ENCODE data around the gene ILDR1. TPM values are rescaled to one million over a fixed set of nuclear protein-coding genes. Genes with fewer than 3 reads are reported as not detected.

Gene ILDR1
- total and polyA plus RNA-seq, 2 experiments from 2014 or later: 0.66 to 0.97 TPM

GRCh38 chr3:121999931-122000330, 22.1 kb downstream of the ILDR1 start:
- no peak overlapping the region for H3K4me2 ChIP-seq
- H3K4me1 ChIP-seq (ENCODE audit: insufficient read depth): peaks cover 18% of the 10 kb centered on the region
- H3K9me2 ChIP-seq (ENCODE audit: insufficient read depth): 0 out of 2 replicates have a peak, but pooled peaks cover 5% of the 10 kb centered on the region
- no peaks in the 10 kb centered on the region for H3K36me3 ChIP-seq (ENCODE audit: insufficient read depth)
- no peak for TF ChIP-seq JUNB (IDR thresholded peaks at IDR 0.05; ENCODE audit: unreplicated experiment)
- TF ChIP-seq, protein P1, sequence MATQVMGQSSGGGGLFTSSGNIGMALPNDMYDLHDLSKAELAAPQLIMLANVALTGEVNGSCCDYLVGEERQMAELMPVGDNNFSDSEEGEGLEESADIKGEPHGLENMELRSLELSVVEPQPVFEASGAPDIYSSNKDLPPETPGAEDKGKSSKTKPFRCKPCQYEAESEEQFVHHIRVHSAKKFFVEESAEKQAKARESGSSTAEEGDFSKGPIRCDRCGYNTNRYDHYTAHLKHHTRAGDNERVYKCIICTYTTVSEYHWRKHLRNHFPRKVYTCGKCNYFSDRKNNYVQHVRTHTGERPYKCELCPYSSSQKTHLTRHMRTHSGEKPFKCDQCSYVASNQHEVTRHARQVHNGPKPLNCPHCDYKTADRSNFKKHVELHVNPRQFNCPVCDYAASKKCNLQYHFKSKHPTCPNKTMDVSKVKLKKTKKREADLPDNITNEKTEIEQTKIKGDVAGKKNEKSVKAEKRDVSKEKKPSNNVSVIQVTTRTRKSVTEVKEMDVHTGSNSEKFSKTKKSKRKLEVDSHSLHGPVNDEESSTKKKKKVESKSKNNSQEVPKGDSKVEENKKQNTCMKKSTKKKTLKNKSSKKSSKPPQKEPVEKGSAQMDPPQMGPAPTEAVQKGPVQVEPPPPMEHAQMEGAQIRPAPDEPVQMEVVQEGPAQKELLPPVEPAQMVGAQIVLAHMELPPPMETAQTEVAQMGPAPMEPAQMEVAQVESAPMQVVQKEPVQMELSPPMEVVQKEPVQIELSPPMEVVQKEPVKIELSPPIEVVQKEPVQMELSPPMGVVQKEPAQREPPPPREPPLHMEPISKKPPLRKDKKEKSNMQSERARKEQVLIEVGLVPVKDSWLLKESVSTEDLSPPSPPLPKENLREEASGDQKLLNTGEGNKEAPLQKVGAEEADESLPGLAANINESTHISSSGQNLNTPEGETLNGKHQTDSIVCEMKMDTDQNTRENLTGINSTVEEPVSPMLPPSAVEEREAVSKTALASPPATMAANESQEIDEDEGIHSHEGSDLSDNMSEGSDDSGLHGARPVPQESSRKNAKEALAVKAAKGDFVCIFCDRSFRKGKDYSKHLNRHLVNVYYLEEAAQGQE (IDR thresholded peaks at IDR 0.05; ENCODE audit: unreplicated experiment): no peak
- TF ChIP-seq POLR2AphosphoS5 (IDR thresholded peaks at IDR 0.05; ENCODE audit: low read depth): no peak
- TF ChIP-seq ZNF331 (CRISPR knock-in tag; IDR thresholded peaks at IDR 0.05; ENCODE audit: low read depth): no peak
- TF ChIP-seq STAT1 (IDR thresholded peaks at IDR 0.05; ENCODE audit: unreplicated experiment): no peak
- no peak for TF ChIP-seq ZNF462 (CRISPR knock-in tag; IDR thresholded peaks at IDR 0.05)
- TF ChIP-seq EZH2 (IDR thresholded peaks at IDR 0.05; ENCODE audit: low read depth, unreplicated experiment): no peak
- no peak for TF ChIP-seq CREB1 (CRISPR knock-in tag; IDR thresholded peaks at IDR 0.05; ENCODE audit: low read depth)
- TF ChIP-seq, protein P2, sequence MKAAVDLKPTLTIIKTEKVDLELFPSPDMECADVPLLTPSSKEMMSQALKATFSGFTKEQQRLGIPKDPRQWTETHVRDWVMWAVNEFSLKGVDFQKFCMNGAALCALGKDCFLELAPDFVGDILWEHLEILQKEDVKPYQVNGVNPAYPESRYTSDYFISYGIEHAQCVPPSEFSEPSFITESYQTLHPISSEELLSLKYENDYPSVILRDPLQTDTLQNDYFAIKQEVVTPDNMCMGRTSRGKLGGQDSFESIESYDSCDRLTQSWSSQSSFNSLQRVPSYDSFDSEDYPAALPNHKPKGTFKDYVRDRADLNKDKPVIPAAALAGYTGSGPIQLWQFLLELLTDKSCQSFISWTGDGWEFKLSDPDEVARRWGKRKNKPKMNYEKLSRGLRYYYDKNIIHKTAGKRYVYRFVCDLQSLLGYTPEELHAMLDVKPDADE (IDR thresholded peaks at IDR 0.05): no peak
- TF ChIP-seq EZH2phosphoT487 (IDR thresholded peaks at IDR 0.05; ENCODE audit: unreplicated experiment): no peak
- no peak for TF ChIP-seq ZNF114 (CRISPR knock-in tag; IDR thresholded peaks at IDR 0.05)
- TF ChIP-seq, protein P3, sequence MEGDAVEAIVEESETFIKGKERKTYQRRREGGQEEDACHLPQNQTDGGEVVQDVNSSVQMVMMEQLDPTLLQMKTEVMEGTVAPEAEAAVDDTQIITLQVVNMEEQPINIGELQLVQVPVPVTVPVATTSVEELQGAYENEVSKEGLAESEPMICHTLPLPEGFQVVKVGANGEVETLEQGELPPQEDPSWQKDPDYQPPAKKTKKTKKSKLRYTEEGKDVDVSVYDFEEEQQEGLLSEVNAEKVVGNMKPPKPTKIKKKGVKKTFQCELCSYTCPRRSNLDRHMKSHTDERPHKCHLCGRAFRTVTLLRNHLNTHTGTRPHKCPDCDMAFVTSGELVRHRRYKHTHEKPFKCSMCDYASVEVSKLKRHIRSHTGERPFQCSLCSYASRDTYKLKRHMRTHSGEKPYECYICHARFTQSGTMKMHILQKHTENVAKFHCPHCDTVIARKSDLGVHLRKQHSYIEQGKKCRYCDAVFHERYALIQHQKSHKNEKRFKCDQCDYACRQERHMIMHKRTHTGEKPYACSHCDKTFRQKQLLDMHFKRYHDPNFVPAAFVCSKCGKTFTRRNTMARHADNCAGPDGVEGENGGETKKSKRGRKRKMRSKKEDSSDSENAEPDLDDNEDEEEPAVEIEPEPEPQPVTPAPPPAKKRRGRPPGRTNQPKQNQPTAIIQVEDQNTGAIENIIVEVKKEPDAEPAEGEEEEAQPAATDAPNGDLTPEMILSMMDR (conservative IDR thresholded peaks at IDR 0.05; ENCODE audit: low read depth in 2 of 2): no peak
- no peak for TF ChIP-seq NANOG (IDR thresholded peaks at IDR 0.05; ENCODE audit: borderline replicate concordance)
- Mint-ChIP-seq H3K27ac (no peak overlapping the region), H3K27me3 (ENCODE audit: insufficient read depth, low read depth, poor library complexity) (peaks cover 6% of the 10 kb centered on the region), H3K36me3 (ENCODE audit: low read depth) (no peaks in the 10 kb centered on the region; the same call in 2 of the 3 replicates), H3K4me1 (peaks cover 33% of the 10 kb centered on the region), H3K9me3 (no peaks in the 10 kb centered on the region), H3K4me3 (no peak overlapping the region)
- no peaks in the 10 kb centered on the region for H3F3A ChIP-seq (replicated peaks; ENCODE audit: low read depth)
- ATAC-seq (no peak), DNase-seq (ENCODE audit: low spot score) (no peak)
- no peak overlapping the region for H3K27ac ChIP-seq (ENCODE audit: low read depth)
- no peaks in the 10 kb centered on the region for H3K27me3 ChIP-seq (ENCODE audit: insufficient read depth)
- no peaks in the 10 kb centered on the region for H3K79me2 ChIP-seq (replicated peaks; ENCODE audit: insufficient read depth)
- no peaks in the 10 kb centered on the region for H4K20me1 ChIP-seq (replicated peaks; ENCODE audit: insufficient read depth)
- H3K4me3 ChIP-seq: no peak overlapping the region
- no peak overlapping the region for H2AFZ ChIP-seq
